CMK (cell line): ENCODE measurements around the gene CEP126.
"Not testable (repeated sequence)": the region's sequence is repeated elsewhere in the genome, so short reads cannot be mapped to it uniquely, and the experiment has no call there.

ENCODE experiments used
- DNase-seq: peaks from one replicate; pipeline ENCODE4 v3.0.0-alpha.2; 2010; ENCODE audit warnings: low read depth

CEP126 gene

DNA sequence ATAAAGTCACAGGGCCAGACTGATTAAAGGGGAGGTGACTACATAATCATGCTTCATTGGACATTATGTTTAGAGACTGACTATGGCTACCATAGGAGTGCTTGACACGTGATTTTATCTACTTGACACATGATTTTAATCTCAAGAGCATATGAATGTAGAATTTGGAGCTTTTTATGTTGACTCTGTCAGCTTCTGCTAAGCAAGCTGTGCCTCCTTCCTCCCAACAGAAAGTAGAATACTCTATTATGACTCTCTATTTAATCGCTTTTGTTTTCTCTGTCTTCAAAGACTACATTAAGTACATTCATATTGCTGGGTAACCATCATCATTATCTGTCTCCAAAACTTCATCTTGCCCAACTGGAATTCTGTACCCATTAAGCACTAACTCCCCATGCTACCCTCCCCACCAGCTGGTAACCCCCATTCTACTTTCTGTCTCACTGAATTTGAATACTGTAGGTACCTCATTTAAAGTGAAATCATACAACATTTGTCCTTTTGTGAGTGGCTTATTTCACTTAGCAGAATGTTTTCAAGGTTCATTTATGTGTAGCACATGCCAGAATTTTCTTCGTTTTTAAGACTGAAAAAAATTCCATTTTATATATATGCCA lies 26.2 kb downstream of the CEP126 start:
- DNase-seq = no peak

DNA sequence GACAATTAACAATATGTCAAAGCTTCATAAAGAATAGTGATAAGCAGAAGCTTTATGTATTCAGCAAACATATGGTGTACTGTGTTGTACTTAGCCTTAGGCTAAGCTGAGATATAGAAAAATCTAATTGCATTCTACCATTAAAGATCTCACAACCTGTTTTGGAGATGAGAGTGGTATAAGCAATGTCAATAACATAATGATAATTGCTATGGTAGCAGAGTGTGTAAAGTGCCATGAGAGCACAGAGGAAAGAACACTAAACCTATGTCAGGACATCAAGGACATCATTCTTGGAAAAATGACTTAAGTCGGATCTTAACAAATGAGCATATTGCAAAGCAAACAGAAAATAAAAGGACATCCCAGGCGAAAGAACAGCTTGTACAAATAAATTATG lies 30.1 kb downstream of the CEP126 start:
- no peak for DNase-seq

DNA sequence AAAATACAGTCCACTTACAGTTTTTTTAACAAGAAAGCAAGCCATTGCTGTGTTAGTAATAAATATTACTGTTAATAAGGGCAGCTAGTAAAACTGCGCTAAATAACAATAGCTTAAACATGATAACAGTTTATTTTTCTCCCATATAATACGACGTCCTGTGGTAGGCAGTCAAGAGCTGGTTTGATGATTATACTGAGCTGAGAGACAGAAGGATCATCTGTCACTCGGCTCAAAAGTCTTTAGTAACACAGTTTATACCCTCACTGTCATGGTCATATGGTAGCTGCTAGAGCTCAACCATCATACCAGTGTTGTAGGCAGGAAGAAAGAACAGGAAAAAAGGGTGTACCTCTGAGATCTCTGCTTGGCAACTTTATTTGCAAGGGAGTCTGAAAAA lies 30.6 kb downstream of the CEP126 start:
- DNase-seq = no peak

DNA sequence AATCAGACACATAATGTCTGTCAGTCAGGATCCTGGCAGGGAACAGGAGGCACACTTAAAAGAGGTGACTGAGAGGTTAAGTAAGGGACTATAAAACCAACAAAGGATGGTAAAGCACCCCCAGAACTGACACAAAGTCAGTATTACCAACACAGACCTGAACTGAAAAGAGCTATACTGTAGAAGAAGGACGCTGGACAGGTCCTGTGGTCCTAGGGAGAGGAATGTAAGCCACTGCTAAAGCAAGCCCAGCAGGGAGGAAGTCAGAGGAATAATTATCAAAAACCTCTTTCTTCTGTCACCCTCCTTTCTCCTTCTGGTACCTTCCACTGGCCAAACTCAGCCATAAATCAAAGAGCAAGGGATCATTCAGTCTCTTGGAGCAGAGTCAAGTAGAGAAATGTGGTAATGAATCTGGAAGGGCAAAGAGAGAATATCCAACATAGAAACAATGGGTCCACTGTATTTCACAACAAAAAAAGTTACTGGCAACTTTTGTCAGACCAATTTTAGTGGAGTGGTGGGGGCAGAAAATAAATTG lies 34.9 kb downstream of the CEP126 start:
- no peak for DNase-seq

DNA sequence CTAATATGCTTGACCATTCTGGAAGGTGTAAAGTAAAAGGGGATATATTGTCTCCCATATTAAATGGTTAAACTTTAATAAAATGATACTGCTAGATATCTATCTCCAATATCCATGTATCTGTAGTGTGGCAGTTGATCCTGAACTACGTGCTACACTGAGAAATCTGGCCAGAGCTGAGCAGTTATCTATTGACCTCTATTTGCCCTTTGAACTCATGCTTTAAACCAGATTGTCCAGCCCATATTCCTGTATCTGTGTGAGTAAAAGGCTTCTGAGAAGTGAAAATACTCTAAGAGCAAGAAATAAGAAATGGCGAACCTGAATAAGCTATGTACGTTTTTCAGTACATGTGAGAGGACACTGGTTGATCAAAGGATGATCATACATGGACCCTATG lies 40.5 kb downstream of the CEP126 start:
- no peak for DNase-seq

DNA sequence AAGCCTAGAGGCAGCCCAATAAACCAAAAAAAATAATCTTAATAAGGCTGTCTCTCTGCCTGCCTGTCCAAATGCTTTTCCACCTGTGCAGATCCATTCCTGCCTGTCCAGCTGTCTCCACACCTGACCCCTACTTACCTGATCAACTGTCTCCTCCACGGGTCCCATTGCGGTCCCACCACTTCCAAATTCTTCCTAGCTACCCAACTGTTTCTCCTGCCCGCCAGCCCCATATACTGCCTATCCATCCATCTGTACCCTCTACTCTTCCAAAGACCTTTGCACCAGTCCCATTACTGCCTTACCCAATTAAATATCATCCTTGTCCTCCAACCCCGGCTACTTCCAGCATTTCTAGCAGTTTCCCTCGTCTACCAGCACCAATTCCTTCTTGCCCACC lies 40.9 kb downstream of the CEP126 start:
- no peak for DNase-seq

DNA sequence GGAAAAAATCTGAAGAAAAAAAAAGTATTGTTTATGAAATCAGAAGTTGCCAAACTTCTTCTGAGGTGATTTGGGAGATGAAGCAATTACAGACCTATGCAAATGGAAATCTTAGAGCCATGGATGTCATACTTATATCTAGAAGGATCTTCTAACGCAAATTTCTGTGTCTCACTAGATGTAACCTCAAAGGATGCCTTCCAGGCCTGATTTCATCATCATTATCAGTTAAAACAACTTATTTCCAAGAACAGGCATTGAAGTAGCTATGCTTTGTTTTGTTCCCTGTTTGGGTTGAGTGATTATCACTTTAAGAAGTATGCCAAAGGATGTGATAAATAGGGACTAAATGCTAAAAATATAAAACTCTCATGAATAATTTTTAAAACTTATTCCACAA lies 45.4 kb downstream of the CEP126 start:
- DNase-seq = no peak

DNA sequence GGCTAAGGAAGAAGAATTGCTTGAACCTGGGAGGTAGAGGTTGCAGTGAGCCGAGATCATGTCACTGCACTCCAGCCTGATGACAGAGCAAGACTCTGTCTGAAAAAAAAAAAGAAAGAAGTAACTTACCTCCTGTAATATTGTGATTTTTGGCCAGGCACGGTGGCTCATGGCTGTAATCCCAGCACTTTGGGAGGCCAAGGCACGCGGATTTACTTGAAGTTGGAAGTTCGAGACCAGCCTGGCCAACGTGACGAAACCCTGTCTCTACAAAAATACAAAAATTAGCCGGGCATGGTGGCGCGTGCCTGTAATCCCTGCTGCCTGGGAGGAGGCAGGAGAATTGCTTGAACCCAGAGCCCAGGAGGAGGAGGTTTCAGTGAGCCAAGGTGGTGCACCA lies 49.4 kb downstream of the CEP126 start:
- not testable (repeated sequence) for DNase-seq

DNA sequence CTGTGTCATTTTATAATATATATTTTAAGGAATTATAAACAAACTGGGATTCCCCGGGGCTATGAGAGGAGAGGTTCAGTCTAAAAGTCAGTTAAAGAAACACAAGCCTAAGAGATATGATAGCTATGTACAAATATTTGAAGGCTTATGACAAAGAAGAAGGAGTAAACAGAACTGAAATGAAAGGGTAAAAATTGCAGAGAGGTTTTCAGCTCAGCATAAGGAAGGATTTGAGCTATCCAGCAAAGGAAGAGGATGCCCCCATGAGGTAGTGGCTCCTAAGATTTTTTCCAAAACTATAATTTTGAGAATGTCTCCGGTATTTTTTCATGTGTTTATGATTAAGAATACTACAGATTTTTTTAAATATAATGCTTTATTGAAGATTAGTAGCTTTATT lies 59.4 kb downstream of the CEP126 start:
- DNase-seq = no peak

DNA sequence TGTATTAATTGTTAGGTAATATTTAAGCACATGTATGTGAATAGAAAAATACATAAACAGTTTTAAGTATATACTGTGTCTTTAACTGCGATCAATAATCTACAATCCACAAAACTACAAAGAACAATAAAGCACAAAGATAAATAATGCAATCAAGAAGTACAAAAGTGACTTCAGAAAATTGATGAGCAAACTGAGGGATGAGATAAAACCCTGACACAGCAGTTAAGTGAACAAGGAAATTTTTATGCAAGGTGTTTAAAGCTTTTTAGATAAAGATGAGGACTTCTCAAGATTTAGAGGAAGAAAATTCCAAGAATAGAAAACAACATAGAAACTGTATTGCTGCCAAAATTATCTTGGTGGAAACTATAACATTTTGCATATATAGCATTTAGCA lies 60.0 kb downstream of the CEP126 start:
- DNase-seq = no peak

DNA sequence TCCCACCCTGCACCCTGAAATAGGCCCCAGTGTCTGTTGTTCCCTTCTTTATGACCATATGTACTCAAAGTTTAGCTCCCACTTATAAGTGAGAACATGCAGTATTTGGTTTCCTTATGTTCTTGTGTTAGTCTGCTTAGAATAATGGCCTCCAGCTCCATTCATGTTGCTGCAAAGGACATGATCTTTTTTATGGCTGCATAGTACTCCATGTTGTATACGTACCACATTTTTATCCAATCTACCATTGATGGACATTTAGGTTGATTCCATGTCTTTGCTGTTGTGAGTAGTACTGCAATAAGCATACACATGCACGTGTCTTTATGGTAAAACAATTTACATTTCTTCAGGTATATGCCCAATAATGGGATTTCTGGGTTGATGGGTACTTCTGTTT lies 60.9 kb downstream of the CEP126 start:
- DNase-seq = no peak

DNA sequence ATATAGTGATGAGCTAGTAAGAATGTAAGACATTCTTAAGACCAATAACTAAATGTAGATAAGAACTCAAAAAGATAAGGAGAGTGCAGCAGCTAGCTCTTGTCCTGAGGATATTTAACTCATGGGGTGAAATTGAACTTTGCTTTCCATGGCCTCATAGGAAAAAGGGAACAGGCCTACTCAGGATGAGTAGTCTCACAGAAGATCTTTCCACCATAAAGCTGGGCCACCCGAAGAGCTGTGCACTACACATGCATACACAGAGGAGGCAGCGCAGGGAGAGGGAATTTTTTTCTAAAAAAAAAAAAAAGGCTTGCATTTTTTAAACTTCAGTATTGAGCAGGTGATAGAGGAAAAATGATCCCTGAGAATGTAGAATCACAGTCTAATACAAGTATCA lies 72.6 kb downstream of the CEP126 start:
- DNase-seq = no peak

DNA sequence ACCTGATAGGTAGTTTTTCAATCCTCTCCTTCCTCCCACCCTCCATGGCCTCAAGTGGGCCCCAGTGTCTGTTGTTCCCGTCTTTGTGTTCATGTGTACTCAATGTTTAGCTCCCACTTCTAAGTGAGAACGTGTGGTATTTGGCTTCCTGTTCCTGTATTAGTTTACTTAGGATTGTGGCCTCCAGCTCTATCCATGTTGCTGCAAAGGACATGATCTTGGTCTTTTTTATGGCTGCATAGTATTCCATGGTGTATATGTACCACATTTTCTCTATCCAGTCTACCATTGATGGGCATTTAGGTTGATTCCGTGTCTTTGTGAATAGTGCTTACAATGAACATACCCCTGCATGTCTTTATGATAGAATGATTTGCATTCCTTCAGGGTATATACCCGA lies 78.4 kb downstream of the CEP126 start:
- no peak for DNase-seq

DNA sequence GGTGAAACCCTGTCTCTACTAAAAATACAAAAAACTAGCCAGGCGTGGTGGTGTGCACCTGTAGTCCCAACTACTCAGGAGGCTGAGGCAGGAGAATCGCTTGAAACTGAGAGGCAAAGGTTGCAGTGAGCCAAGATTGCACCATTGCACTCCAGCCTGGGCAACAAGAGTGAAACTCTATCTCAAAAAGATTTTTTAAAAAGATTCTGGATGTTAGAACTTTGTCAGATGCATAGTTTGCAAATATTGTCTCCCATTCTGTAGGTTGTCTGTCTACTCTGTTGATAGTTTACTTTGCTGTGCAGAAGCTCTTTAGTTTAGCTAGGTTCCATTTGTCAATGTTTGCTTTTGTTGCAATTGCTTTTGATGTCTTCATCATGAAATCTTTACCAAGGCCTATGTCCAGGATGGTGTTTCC lies 79.3 kb downstream of the CEP126 start:
- not testable (repeated sequence) for DNase-seq

DNA sequence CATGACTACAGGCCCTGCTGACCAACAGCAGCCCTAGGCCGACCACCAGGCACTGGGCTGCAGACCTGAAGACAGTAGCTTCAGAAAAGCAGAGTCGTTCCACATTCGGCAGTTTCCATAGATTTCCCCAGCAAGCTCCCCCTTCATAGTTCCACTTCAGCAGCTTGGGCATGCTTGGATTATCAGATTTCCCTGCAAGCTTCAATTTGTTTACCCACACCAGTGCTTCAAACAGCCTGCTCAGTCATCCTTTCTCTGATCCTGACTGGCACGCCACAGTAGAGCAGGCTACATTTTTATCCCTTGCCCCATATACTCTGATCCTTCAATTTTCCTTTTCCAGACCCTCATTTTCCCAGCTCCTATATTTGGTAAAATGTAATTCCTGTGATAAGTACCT lies 81.3 kb downstream of the CEP126 start:
- no peak for DNase-seq

DNA sequence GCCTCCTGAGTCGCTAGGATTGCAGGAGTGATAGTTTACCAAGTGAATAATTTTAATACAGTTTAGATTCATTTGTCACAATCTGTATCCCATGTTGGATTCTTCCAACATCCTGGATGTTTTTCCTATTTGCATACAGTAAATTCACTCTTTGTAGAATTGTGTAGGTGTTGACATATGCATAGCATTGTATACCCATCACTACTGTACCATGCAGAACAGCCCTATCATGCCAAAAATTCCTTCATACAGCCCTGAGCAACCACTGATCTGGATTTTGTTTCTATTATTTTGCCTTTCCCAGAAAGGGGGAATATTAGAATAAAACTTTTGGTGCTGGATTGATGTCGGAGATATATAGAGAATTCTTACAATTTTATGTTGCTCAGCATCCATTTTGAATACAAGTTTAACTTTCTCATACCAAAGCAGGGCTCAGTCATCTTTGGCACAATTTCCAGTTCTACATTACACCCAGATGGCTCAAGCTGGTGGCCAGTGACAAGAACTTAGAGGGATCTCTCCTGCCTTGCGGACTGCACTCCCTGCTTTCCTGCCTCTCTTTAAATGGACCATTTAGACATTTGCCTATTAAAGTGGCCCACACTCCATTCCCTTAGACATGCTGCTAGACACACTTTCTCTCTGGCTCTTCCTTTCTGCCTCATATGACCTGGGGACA lies 87.0 kb downstream of the CEP126 start:
- no peak for DNase-seq

DNA sequence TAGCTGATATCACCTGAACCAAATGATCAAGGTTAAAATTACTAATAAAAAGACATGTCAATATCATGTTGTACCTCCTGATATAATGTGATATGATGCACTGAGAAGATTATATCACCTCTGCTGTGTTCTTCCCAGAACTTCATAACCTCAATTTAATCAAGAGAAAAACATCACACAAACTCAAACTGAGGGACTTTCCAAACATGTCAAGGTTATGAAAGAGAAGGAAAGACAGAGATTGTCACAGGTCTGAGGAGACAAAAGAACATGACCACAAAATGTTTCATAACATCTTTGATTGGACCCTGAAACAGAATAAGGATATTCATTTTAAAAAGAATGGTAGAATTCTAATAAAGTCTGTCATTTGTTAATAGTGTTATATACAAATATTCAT lies 89.4 kb downstream of the CEP126 start:
- no peak for DNase-seq

DNA sequence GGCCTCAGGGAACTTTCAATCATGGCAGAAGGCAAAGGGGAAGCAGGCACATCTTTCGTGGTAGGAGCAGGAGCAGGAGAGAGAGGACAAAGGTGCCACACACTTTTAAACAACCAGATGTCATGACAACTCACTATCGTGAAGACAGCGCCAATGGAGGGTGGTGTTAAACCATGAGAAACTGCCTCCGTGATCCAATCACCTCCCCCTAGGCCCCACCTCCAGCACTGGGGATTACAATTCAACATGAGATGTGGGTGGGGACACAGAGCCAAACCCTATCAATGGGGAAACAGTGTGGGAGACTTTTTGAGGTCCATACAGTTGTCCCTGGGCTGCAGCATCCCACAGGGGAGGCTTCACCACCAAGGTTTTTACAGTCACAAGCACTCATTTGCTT lies 90.5 kb downstream of the CEP126 start:
- DNase-seq = no peak

DNA sequence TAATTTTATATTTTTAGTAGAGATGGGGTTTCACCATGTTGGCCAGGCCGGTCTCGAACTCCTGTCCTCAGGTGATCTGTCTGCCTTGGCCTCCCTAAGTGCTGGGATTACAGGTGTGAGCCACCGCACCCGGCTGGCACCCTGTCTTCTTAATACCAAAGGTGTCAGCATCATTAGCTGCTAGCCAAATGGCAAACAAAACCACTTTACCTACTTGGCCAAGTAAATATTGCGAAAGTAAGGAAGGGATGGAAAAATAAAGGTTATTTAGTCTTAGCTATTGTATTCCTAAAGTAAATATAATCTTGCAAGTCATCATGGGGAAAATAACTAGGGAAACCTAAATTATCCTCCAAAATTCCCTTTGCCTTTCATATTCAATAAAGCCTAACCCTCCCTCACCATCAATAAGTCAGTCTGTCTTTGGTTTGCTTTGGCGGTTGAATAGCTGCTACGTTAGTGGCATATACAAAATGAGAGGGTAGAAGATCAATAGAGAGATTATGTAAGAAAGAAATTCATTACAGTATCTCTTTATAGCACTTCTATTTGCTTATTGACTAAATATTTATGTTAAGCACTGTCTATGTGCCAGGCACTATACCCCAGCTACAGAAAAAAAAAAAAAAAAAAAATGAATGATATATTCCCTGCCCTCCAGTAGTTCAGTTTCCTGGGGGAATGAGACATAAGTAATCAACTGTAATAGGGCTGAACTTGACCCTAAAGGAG lies 92.2 kb downstream of the CEP126 start:
- no peak for DNase-seq

DNA sequence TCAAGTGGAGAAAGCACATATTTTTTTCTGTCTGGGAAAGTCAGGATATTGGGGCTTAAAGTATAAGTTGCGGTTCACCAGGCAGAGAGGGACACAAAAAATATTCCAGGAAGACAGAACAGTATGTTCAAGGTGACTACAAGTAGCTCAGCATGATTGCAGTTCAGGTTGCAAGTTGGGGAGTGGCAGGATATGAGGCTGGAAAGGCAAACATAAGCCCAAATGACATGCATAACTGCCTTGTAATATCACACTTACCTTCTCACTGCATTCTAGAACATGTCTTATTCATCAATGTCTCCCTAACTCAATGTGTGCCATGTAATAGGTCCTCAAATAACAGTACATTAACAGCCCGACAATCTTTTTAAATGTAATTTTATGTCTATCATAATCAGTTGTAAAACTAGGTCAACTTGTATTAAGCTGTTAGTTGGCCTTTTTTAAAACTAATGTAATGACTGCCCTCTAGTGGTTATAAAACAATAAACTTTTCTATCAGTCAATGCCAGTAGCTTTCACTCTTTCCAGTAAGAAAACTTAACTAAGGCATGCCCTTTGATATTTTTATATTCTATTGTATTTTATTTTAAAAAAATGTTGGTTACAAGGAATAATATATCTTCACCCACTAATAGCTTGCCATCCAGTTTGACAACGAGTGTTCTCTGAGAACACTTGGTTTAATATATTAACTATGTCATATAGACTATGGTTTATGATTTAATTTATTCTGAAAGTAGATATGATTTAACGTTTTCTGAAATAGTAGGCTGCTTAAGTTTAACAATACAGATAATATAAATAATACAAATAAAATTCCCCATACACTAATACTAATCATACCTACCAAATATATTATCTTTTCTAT lies 93.0 kb downstream of the CEP126 start:
- peak; percentile 7 for DNase-seq

DNA sequence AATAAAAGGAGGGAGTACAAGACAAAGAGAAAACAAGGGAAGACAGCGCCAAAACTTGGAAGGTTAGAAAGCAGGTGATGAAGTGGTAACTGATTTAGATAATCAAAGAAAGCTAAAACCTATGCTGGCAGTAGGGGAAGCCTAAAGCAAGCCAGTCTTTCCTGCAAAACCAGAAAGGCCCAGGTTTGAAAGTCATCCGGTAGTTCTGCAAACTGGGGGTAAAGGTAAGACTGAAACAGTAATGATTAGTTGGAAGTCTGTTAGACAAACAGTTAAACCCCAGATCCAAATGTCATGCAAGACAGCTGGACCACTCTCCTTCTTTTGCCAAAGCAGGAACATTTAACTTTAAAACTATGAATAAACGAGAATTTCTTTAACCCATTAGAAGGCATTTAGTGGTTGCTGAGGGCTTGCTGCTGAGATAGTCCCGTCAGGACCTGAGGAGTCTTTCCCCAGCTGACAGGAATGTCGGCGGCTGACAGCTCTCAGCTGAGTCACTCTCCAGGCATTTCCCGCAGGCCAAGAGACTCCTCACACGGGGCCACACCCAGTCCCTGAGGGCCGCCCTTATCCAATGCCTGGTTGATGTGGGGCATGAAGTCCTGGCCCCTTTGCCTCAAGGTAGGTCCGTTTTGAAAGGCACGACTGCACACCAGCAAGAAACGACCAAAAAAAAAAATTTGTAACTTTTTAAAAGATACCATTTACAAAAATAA lies 96.1 kb downstream of the CEP126 start:
- DNase-seq = no peak

DNA sequence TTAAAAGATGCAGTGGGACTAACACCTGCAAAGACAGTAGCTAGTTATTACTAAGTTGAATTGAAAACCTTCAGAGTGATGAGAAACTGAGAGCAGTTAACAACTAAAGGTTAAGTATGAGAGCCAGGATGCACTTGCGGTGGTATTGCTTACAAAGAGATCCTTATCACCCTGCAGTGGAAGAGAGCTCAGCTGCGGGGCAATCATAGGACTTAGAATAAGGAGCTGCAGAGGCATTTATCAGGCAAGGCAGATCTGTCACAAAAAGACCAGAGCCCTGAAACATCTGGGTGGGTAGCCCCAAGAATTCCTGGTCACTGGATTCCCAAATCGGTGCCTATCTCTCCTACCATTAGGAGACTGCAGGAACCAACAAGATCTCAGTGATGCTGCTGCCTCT lies 98.1 kb downstream of the CEP126 start:
- DNase-seq = no peak
